RPMI8226 (cell line): ENCODE measurements around the gene PSMD1.

Experiments
- DNase-seq: peaks from one replicate; pipeline ENCODE4 v3.0.0-alpha.2; 2015

PSMD1 gene

GRCh38 chr2:231036131-231036530, 20.5 kb upstream of the PSMD1 start:
- no peak for DNase-seq

DNA sequence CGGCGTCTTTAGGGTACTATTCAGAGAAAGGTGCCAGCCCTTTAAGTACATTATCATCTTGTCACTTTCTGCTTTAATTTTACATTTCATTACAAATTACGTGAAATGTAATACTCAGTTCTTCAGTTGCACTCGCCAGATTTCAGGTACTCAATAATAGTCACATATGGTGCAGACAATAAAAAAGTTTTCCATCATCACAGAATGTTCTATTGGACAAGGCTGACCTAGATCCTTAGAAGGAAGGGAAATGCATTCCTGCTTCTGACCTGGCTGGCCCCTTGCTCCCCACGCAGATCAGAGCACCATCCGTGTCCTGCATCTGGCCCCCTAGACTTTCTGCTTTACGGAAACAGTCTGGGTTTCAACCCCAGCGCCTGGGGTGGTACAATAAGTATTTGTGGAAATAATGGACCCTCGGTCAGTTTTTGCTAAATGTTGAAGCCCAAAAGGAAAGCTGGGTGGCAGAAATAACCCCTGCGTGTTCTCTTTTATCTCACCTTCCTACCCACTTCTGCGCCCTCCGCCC, 20.0 kb upstream of the PSMD1 start:
- no peak for DNase-seq

DNA sequence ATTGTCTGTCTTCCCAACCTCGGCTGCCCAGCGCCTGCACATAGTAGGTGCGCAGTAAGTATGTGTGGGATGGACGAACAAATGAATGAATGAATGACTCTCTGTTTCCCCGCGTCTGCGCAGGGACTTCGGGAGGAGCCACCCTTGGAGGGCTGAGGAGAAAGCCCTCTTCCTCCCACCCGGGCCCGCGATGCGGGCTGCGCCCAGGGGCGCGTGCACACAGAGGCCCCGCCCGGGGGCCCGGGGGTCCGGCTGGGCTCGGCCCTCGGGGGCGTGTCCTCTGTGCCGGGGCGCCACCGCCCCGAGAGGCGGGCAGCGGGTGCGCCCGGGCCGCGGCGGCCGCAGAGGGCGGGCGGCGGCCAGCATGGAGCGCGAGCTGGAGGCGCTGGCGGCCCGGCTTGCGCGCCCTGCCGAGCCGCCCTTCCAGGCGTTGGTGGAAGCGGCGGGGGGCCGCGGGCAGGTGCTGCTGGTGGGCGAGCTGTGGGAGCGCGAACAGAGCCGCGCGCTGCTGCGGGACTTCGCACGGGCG, 19.4 kb upstream of the PSMD1 start, which contains the start of gene C2orf72:
Gene C2orf72 (plus strand): TSS at position 322 of the 529 bp plus-strand sequence. CDS start 43 bp downstream, at position 365.
- peak; percentile 36 for DNase-seq

GRCh38 chr2:231037731-231038482, 18.8 kb upstream of the PSMD1 start:
- peak; percentile 55 for DNase-seq

GRCh38 chr2:231038483-231039293, 18.0 kb upstream of the PSMD1 start:
- no peak for DNase-seq

DNA sequence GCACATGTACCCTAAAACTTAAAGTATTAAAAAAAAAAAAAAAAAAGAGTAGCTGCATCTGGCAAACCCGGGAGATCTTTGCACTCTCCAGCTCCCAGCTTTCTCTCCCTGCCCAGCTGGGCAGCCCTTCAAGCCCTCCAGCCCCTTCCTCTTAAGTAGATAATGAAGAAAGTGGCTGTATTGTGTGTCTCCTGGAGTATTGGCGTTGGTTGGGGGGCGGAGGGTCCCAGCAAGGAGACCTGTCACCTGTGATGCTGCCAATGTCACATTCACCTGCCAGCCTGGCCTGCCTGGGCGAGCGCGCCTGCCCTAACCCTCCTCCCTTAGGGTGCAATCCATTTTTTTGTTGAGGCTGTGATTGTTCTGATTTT, 17.4 kb upstream of the PSMD1 start:
- DNase-seq, result no peak

GRCh38 chr2:231039821-231040364, 16.8 kb upstream of the PSMD1 start:
- DNase-seq, result no peak

DNA sequence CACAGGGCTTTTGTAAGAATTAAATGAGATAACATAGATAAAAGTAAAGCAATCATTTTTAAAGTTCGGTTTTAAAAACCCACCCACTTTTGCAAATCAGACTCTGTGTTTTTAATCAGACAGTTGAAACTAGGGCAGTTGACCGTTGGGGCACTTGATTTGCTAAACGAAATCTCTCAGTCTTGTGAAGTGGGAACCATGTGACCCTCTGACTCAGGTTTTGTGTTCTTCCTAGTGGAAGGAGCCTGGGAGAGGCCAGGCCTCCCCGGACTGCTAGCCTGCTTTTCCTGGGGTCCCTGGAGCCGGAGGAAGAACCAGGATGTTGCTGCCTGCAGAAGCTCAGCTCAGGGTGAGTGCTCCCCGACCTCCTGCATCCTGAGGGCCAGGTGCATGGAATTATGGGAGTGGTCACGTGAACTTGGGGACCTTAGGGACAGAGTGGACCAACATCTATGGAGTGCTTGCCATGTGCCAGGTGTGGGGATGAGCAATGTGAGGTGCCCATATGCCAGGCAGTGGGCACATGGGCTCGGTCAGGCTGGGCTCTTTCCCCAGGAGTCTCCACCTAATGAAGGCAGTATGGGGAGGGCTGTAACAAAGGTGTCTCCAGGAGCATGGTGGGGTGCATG, 15.5 kb upstream of the PSMD1 start:
- no peak for DNase-seq

DNA sequence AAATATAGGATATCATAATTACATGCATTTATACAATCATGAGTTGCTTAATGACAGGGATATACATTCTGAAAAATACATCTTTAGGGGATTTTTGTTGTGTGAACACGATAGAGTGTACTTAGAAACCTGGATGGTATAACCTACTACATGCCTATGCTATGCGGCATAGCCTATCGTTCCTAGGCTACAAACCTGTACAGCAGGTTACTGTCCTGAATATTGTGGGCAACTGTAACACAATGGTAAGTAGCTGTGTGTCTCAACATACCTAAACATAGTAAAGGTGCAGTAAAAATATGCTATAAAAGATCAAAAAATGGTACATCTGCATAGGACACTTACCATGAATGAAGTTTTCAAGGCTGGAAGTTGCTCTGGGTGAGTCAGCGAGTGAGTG, 12.9 kb upstream of the PSMD1 start:
- DNase-seq, result no peak

GRCh38 chr2:231046916-231047273, 9.8 kb upstream of the PSMD1 start:
- DNase-seq, result no peak

DNA sequence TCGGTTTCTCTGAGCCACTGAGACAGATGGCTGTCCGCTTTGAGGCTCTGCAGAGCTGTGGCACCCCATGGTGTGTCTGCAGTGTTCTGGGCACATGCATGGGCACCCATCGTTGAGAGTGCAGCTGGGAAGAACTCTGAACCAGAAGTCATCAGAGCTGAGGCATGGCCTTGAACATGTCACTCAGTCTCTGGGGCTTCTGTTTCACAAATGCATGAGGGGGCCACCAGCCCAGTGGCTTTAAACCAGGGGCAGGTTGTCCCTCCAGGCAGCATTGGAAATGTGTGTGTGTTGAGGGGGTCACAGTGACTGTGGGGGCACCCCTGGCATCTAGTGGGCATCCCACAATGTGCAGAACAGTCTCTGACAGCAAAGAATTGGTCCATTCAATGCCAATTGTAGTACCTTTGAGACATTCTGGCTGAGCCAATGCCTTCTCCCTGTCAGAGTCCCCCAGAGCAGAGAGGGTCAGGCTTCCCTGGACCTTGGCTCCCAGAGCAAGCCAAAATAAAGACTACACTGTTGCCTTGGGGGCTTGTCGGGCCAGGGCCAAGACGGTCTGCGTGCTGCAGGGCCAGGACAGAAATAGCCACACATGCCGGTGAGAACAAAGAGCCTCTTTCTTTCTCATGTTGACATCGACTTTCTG, 9.3 kb upstream of the PSMD1 start:
- no peak for DNase-seq

DNA sequence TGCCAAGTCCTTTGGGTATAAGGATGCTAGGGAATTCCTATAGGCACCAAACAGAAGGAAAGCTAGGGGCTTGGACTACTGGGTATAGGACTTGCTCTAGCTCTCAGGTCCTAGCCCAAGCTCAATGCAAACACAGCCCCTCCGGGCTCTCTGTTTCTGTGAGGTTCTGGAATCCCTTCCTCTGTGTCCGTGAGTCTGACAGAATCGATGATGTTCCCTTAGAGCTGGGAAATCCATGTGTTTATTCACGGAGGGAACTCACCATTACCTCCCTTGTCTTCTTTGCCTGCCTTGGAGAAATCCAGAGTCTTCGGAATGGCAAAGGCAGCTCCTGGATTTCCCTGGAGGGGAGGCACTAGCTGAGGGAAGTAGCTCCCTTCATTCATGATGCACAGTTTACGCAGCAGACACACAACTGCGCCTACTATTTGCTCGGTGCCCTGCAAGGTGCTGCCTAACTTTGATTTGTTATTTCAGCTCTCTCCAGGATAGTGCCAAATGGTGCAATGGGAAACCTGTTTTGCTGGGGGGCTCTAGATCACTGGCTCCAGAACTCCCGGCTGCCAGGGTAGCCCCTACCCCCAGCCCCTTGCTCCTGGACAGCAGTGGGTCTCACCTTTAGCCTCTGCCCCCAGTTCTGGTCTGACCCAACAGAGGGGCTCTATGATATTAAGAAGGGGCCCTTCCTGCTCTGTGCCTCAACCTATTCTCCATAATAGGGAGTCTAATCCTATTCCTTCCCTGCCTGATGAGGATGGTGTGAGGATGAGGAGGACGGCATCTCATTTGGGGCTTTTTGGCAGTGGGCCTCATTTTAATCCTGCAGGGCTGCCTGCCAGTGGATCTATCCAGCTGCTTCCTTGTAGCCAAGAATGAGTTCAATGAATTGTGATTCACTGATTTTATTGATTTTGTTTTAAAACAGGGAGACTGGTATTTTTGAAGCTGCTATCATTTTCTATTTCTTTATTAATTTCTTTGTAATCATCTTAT, 8.4 kb upstream of the PSMD1 start:
- DNase-seq, result no peak

GRCh38 chr2:231049286-231050017, 7.2 kb upstream of the PSMD1 start:
- DNase-seq, result no peak

GRCh38 chr2:231050018-231050901, 6.4 kb upstream of the PSMD1 start:
- DNase-seq, result no peak

DNA sequence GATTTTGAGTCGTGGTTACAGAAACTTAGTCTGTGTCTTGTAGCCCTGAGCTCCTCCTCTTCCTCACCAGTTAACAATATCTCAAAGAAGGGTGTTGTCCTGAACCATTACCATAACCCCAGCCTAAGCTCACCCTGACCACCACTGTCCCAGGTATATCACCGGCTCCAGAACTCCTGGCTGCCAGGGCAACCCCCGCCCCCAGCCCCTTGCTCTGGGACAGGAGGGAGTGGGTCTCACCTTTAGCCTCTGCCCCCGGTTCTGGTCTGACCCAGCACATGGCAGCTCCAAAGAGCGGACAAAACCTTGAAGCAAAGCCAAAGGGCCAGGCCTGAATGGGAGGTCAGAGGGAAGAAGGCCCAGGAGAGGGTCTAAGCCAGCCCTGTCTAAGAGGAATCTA, 5.6 kb upstream of the PSMD1 start:
- DNase-seq, result no peak

DNA sequence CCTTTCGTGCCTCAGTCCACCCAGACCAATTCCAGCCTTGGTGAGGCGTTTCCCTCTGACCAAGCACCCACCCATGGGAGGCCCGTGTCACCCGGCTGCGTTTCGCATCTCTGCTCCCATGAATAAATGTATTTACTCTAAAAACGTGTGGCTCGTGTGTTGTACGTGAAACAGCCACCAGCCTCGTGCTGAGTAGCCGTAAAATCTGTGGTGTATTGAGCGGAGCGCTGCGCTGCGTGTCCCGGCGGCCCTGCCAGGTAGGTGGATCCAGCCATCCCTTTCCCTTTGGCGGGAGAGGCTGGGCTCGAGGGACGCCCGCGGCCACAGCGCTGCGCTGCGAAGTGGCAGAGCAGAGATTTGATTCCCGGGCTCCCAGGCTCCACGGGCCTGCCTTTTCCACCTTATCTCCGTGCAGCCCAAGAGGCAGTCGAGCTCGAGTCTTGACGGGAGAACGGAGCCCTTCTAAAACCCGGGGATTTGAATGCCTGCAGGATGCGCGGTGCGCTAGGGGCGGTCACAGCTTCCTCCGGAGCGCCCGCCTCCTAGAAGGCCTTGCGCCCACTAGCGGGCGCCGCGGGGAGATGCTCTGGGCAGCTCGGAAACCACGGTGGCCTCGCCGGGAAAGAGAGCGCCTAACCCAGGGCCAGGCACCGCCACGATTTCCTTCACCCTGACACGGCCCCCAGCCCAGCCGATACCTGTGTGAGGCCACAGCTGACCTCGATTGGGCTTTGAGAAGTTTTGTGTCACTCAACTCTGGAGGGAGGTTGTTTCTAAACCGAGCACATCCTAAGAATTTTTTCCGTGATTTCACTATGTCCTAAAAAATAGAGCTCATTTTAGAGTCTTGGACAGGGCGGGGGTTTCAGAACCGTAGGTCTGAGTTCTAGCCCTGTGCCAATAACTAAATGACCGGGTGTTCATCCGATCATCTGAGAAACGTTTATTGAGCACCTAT, 3.9 kb upstream of the PSMD1 start:
- DNase-seq, result peak; percentile 85

- no peak for DNase-seq
Observed at GRCh38 chr2:231053846-231054245, 2.8 kb upstream of the PSMD1 start.

- no peak for DNase-seq
Observed at GRCh38 chr2:231057590-231057989, 923 bp downstream of the PSMD1 start.
